Smooth muscle cell (in vitro differentiated cells): ENCODE measurements around the gene PCBP4. TPM values are rescaled to one million over a fixed set of nuclear protein-coding genes. Genes with fewer than 3 reads are reported as not detected.

Experiments used
- DNase-seq: peaks from one replicate; lab custom pipeline; 2025; ENCODE audit not compliant: unreplicated experiment; lab: John Stamatoyannopoulos, UW
- H2AFZ ChIP-seq: fragments of 200-600 bp; sonication (generic); 2 replicates; pipeline ENCODE4 v1.6.0; 2016; ENCODE audit warnings: antibody characterized with exemption, low read depth, mild to moderate bottlenecking
- H3F3A ChIP-seq: fragments of 200-600 bp; sonication (generic); 2 replicates; pipeline ENCODE4 v1.6.0; 2017; ENCODE audit warnings: antibody characterized with exemption, low read depth
- H3K27ac ChIP-seq: fragments of 200-600 bp; sonication (generic); 2 replicates; pipeline ENCODE4 v1.5.1; 2016; ENCODE audit warnings: low read depth, mild to moderate bottlenecking
- H3K27me3 ChIP-seq: fragments of 200-600 bp; sonication (generic); 2 replicates; pipeline ENCODE4 v1.6.1; 2016; ENCODE audit warnings: low read depth, mild to moderate bottlenecking
- H3K36me3 ChIP-seq: fragments of 200-600 bp; sonication (generic); 2 replicates; pipeline ENCODE4 v1.5.1; 2016; ENCODE audit warnings: low read depth
- H3K4me1 ChIP-seq: fragments of 200-600 bp; sonication (generic); 2 replicates; pipeline ENCODE4 v1.5.1; 2016; ENCODE audit warnings: low read depth
- H3K4me2 ChIP-seq: fragments of 200-600 bp; sonication (generic); 2 replicates; pipeline ENCODE4 v1.6.0; 2016; ENCODE audit warnings: mild to moderate bottlenecking
- H3K4me3 ChIP-seq: fragments of 200-600 bp; sonication (generic); 2 replicates; pipeline ENCODE4 v1.5.1; 2016; ENCODE audit warnings: mild to moderate bottlenecking
- H3K79me2 ChIP-seq: fragments of 200-600 bp; sonication (generic); 2 replicates; pipeline ENCODE4 v1.6.0; 2016; ENCODE audit warnings: low read depth, mild to moderate bottlenecking
- H3K9ac ChIP-seq: fragments of 200-600 bp; sonication (generic); 2 replicates; pipeline ENCODE4 v1.6.0; 2016; ENCODE audit warnings: low read depth
- H3K9me3 ChIP-seq: fragments of 200-600 bp; sonication (generic); replicated peaks from 2 replicates; pipeline ENCODE4 v1.5.1; 2016; ENCODE audit warnings: low read depth
- H4K20me1 ChIP-seq: fragments of 200-600 bp; sonication (generic); 2 replicates; pipeline ENCODE4 v1.6.0; 2016; ENCODE audit warnings: low read depth
- CTCF ChIP-seq: fragments of 200-600 bp; sonication (generic); IDR thresholded peaks from 2 replicates; pipeline ENCODE4 v1.5.1; 2017; ENCODE audit warnings: borderline replicate concordance, mild to moderate bottlenecking, antibody characterized with exemption; ENCODE audit not compliant: insufficient read depth, poor library complexity, severe bottlenecking
- WGBS: methylation state at CpG from one replicate; pipeline ENCODE4 v1.1.7; 2016; ENCODE audit warnings: low lambda C conversion rate; 5-methylcytosine and 5-hydroxymethylcytosine counted together
- polyA plus RNA-seq: library from polyadenylated mRNA; unstranded; fragments of >200 nt; fragmentation: Nextera tagmentation; extraction: Ambion mirVana; gene quantifications from 2 replicates; pipeline ENCODE4 v1.2.1, GENCODE V29; 2016
- total RNA-seq: library from RNA; depleted of rRNA; stranded (reverse); fragments of >200 nt; gene quantifications from 2 replicates; pipeline ENCODE4 v1.2.3, GENCODE V29; 2014

PCBP4 gene
- total RNA-seq (42.6 and 51.4 TPM in 2 replicates), polyA plus RNA-seq (81.2 and 97.4 TPM in 2 replicates)

GRCh38 chr3:51967384-51968169 lies at the start of gene PCBP4:
TSS of gene PCBP4 (minus strand) at chr3:51967454. CDS start at chr3:51961240, 6,214 bp downstream.
- peak within 1 kb of the TSS; percentile 79 for H3K4me3 ChIP-seq
- TF ChIP-seq CTCF = no peak
- peak within 1 kb of the TSS; percentile 71 for H3K9ac ChIP-seq
- H3K79me2 ChIP-seq = peaks cover 36% of the 10 kb centered on the region
- H3K27me3 ChIP-seq = no peaks in the 10 kb centered on the region
- peak; percentile 62 for DNase-seq
- peak within 1 kb of the TSS; percentile 86 for H3K4me2 ChIP-seq
- H3K27ac ChIP-seq = peak within 1 kb of the TSS; percentile 31
- H3K36me3 ChIP-seq = no peaks in the 10 kb centered on the region
- peak within 1 kb of the TSS; percentile 68 for H2AFZ ChIP-seq
- WGBS = under 1% methylated on average over 53 of the region's 90 CpGs
- no peaks in the 10 kb centered on the region for H3K9me3 ChIP-seq
- H3F3A ChIP-seq = peaks cover 11% of the 10 kb centered on the region
- peaks cover 32% of the 10 kb centered on the region for H4K20me1 ChIP-seq
- H3K4me1 ChIP-seq = peaks cover 43% of the 10 kb centered on the region

- no peaks in the 10 kb centered on the region for H3K9me3 ChIP-seq
- H3K4me1 ChIP-seq = no peaks in the 10 kb centered on the region
- 91% methylated on average over 13 of the region's 13 CpGs for WGBS
- no peak overlapping the region for H3K4me3 ChIP-seq
- TF ChIP-seq CTCF = no peak
- no peaks in the 10 kb centered on the region for H3K79me2 ChIP-seq
- no peaks in the 10 kb centered on the region for H3F3A ChIP-seq
- H3K9ac ChIP-seq = no peak overlapping the region
- no peak overlapping the region for H3K4me2 ChIP-seq
- no peak for DNase-seq
- H3K27ac ChIP-seq = no peak overlapping the region
- H2AFZ ChIP-seq = no peak overlapping the region
- no peaks in the 10 kb centered on the region for H4K20me1 ChIP-seq
- no peaks in the 10 kb centered on the region for H3K27me3 ChIP-seq
- H3K36me3 ChIP-seq = no peaks in the 10 kb centered on the region
These were observed 48.4 kb upstream of the PCBP4 start for GRCh38 chr3:52015438-52016228.

- DNase-seq = no peak
- no peaks in the 10 kb centered on the region for H4K20me1 ChIP-seq
- H3K27ac ChIP-seq = no peak overlapping the region
- peak; percentile 22 for TF ChIP-seq CTCF
- H3K36me3 ChIP-seq = no peaks in the 10 kb centered on the region
- no peaks in the 10 kb centered on the region for H3K9me3 ChIP-seq
- H3K4me1 ChIP-seq = no peaks in the 10 kb centered on the region
- 28% methylated on average over 8 of the region's 8 CpGs for WGBS
- H3K4me2 ChIP-seq = peak overlapping the region; percentile 49
- H2AFZ ChIP-seq = no peak overlapping the region
- H3K79me2 ChIP-seq = no peaks in the 10 kb centered on the region
- no peaks in the 10 kb centered on the region for H3F3A ChIP-seq
- no peaks in the 10 kb centered on the region for H3K27me3 ChIP-seq
- no peak overlapping the region for H3K4me3 ChIP-seq
- H3K9ac ChIP-seq = no peak overlapping the region
These were observed 47.4 kb upstream of the PCBP4 start for GRCh38 chr3:52014613-52015012.
